Activated naive CD8-positive, alpha-beta T cell treated with anti-CD3 and anti-CD28 coated beads for 36 hours (primary cell): ENCODE data around the gene ANKRD30B. TPM values are rescaled to one million over a fixed set of nuclear protein-coding genes. Genes with fewer than 3 reads are reported as not detected.

Experiments
- total RNA-seq, 2 experiments: library from RNA; stranded (reverse); gene quantifications; one replicate each; pipeline ENCODE4 v1.2.3, GENCODE V29; 2021

The ANKRD30B gene
- total RNA-seq, 2 experiments from 2014 or later, result not detected

Other genes starting within 250 kb of the ANKRD30B start
- not detected for gene POTEC, start 204.6 kb upstream of the ANKRD30B start, total RNA-seq